ENCODE data around the gene PIH1D1. TPM values are rescaled to one million over a fixed set of nuclear protein-coding genes. Genes with fewer than 3 reads are reported as not detected.

PIH1D1 gene
- 10 to 100 TPM; 56.6 to 96.3 TPM for total RNA-seq
- polyA plus RNA-seq (ENCODE audit: insufficient read length in 2 of 2), result 10 to 100 TPM; 71.5 to 81.6 TPM
- long read RNA-seq, donor 1, transcript PIH1D1-201 (9 exons, 1,192 nt), result major isoform, 21 of 27 reads
- long read RNA-seq, donor 1, partial matches to known transcripts, result 0 of 27 reads
- long read RNA-seq, donor 1, other reads (novel, unspliced or antisense), result 0 of 27 reads
- long read RNA-seq, donor 2, transcript PIH1D1-201 (9 exons, 1,192 nt), result major isoform, 7 of 10 reads
- long read RNA-seq, donor 2, partial matches to known transcripts, result 0 of 10 reads
- long read RNA-seq, donor 2, other reads (novel, unspliced or antisense), result 0 of 10 reads
- long read RNA-seq, donor 3, transcript PIH1D1-201 (9 exons, 1,192 nt), result major isoform, 10 of 15 reads
- long read RNA-seq, donor 3, partial matches to known transcripts, result 0 of 15 reads
- long read RNA-seq, donor 3, other reads (novel, unspliced or antisense), result 0 of 15 reads
- long read RNA-seq, donor 4, transcript PIH1D1-201 (9 exons, 1,192 nt), result major isoform, 40 of 21,953 reads
- long read RNA-seq, donor 4, transcript PIH1D1-223 (2 exons, 474 nt), result minor isoform, 14 of 21,953 reads
- long read RNA-seq, donor 4, partial matches to known transcripts, result 21,557 of 21,953 reads
- long read RNA-seq, donor 4, other reads (novel, unspliced or antisense), result 334 of 21,953 reads

DNA sequence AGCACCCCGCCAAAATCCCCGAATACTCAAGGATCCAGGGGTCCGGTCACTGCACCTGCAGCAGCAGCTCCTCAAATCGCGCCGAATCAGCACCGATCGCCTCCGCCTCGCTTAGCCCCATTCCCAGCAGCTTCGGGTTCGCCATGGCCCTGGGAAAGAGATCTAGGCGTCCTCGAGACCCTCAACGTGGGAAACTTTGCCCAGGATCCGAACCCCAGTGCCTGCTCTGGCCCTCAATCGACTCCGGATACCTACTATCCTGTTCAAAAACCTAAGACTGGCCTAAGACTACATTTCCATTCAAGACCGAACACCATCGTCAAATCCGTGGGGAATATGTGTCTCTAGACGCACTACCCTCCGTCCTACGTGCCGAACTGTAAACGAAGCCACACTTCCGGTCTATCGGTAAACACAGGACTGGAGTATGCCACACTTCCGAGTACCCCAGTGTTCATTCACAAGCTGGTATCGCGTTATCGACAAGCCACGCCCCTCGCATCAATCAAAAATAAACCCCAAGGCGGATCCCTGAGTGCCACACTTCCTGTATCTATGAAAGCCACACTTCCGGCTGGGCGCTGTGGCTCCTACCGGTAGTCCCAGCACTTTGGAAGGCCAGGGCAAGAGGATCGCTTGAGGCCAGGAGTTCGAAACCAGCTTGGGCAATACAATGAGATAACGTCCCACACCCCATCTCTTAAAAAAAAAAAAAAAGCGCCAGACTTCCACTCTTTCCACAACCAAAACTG, at the start of gene PIH1D1:
Gene PIH1D1 (minus strand): TSS at position 385 of the 752 bp plus-strand sequence. CDS start 240 bp downstream, at position 145.
- H3K27ac ChIP-seq (ENCODE audit: low read depth, low read length), result peak within 1 kb of the TSS; percentile 100
- under 1% methylated on average over 42 of the region's 42 CpGs for WGBS (ENCODE audit: insufficient coverage)
- peak; percentile 92 to 100 (median 98) for DNase-seq (ENCODE audit: low read depth in 4 of 6, low spot score in 6 of 6)
- H3K4me3 ChIP-seq (ENCODE audit: low read depth, low read length), result peak within 1 kb of the TSS; percentile 89
- peaks cover 36% of the 10 kb centered on the region for H3K4me1 ChIP-seq (ENCODE audit: control insufficient read depth, insufficient read depth, low read length)
- peaks cover 33% of the 10 kb centered on the region for H3K36me3 ChIP-seq (ENCODE audit: control insufficient read depth, insufficient read depth, low read length)
- H3K27me3 ChIP-seq (ENCODE audit: control insufficient read depth, insufficient read depth, low read length), result no peaks in the 10 kb centered on the region
- H3K9me3 ChIP-seq (ENCODE audit: control insufficient read depth, insufficient read depth, low read length), result no peaks in the 10 kb centered on the region

DNA sequence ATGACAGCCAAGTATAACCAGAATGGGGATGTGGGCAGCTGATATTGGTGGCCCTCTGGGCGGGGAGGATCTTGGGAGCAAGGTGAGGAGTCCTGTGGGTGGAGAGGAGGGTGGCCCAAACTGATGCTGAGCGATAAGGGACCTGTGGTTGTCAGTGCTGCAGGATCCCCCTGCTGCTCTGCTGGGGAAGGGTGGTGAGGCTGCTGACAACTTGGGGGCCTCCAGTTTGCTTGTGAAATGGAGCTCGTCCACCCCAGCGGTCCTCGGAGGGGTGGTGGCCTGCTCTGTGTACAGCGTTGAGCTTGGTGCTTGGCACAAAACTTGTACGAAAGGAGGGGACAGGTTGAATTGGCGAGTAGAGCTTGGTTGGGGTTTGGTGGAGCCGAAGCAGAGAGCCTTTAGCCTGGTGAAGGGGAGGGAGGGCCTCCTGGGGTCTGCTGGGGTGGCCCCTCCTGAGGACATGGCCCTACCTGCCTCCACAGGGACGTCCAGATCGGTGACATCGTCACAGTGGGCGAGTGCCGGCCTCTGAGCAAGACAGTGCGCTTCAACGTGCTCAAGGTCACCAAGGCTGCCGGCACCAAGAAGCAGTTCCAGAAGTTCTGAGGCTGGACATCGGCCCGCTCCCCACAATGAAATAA, 47.5 kb upstream of the PIH1D1 start:
- 87% methylated on average over 17 of the region's 19 CpGs for WGBS (ENCODE audit: insufficient coverage)
- H3K4me1 ChIP-seq (ENCODE audit: control insufficient read depth, insufficient read depth, low read length), result peaks cover 48% of the 10 kb centered on the region
- H3K4me3 ChIP-seq (ENCODE audit: low read depth, low read length), result no peak overlapping the region

DNA sequence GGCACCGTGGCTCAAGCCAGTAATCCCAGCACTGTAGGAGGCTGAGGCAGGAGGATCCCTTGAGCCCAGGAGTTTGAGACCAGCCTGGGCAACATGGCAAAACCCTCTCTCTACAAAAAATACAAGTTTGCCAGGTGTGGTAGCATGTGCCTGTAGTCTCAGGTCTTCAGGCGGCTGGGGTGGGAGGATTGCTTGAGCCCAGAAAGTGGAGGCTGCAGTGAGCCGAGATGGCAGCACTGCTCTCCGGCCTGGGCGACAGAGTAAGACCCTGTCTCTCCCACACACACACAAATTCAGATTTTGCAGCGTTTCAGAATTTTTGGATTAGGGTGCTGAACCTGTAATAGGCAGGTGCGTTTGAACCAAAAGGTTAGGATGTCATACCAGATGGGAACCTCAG, 46.9 kb upstream of the PIH1D1 start:
- Histone ChIP-seq H3K27me3 (ENCODE audit: control insufficient read depth, insufficient read depth, low read length) (no peaks in the 10 kb centered on the region), H3K4me1 (ENCODE audit: control insufficient read depth, insufficient read depth, low read length) (peaks cover 47% of the 10 kb centered on the region), H3K4me3 (ENCODE audit: low read depth, low read length) (no peak overlapping the region), H3K36me3 (ENCODE audit: control insufficient read depth, insufficient read depth, low read length) (peaks cover 42% of the 10 kb centered on the region), H3K9me3 (ENCODE audit: control insufficient read depth, insufficient read depth, low read length) (no peaks in the 10 kb centered on the region), H3K27ac (ENCODE audit: low read depth, low read length) (no peak overlapping the region)
- 100% methylated on average over 1 of the region's 7 CpGs for WGBS (ENCODE audit: insufficient coverage)
- DNase-seq (ENCODE audit: low read depth in 4 of 6, low spot score in 6 of 6), result no peak

More for the DNA sequence above, 47.5 kb upstream of the PIH1D1 start:
- no peak overlapping the region for H3K27ac ChIP-seq (ENCODE audit: low read depth, low read length)
- peaks cover 41% of the 10 kb centered on the region for H3K36me3 ChIP-seq (ENCODE audit: control insufficient read depth, insufficient read depth, low read length)
- no peaks in the 10 kb centered on the region for H3K9me3 ChIP-seq (ENCODE audit: control insufficient read depth, insufficient read depth, low read length)
- no peaks in the 10 kb centered on the region for H3K27me3 ChIP-seq (ENCODE audit: control insufficient read depth, insufficient read depth, low read length)
- no peak for DNase-seq (ENCODE audit: low read depth in 4 of 6, low spot score in 6 of 6)

DNA sequence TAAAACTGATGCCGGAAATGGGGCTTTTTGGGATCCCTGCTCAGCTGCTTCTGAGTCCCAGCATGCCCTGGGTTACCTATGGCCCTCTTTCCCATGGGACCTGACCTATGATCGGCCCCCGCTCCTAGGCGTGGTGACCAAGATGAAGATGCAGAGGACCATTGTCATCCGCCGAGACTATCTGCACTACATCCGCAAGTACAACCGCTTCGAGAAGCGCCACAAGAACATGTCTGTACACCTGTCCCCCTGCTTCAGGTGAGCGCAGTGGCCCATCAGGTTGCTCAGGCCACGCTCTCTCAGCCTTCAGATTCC, 46.1 kb upstream of the PIH1D1 start:
- Histone ChIP-seq H3K27me3 (ENCODE audit: control insufficient read depth, insufficient read depth, low read length) (no peaks in the 10 kb centered on the region), H3K27ac (ENCODE audit: low read depth, low read length) (no peak overlapping the region), H3K4me1 (ENCODE audit: control insufficient read depth, insufficient read depth, low read length) (peaks cover 42% of the 10 kb centered on the region), H3K36me3 (ENCODE audit: control insufficient read depth, insufficient read depth, low read length) (peaks cover 43% of the 10 kb centered on the region), H3K4me3 (ENCODE audit: low read depth, low read length) (peak overlapping the region; percentile 100), H3K9me3 (ENCODE audit: control insufficient read depth, insufficient read depth, low read length) (no peaks in the 10 kb centered on the region)
- DNase-seq (ENCODE audit: low read depth in 4 of 6, low spot score in 6 of 6), result no peak
- 95% methylated on average over 12 of the region's 12 CpGs for WGBS (ENCODE audit: insufficient coverage)

DNA sequence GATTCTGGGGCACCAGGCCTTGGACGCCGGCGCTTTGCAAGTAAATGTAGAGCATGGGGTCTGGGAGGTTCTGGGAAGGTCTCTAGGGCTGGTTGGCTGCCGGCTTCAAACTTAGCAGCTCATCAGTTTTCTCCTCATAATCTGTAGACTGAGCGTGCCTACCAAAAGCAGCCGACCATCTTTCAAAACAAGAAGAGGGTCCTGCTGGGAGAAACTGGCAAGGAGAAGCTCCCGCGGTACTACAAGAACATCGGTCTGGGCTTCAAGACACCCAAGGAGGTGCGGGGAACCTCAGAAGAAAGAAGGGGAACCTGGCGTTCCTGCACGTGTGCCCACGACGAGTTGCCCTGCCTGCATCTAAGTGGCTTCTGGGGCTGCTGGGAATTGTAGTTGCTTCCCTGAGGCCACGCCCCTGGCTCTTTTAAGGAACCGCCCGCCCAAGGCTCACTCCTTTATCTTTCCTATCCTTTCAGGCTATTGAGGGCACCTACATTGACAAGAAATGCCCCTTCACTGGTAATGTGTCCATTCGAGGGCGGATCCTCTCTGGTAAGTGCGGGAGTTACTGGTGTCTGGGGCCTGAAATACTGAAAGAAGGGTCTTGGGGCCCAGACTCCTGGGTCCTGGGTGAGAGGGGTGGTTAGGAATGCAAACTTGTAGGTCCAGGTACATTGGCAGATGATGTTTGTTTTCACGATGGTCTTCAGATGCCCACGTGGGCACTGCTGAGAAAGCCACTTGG, 45.6 kb upstream of the PIH1D1 start:
- peaks cover 42% of the 10 kb centered on the region for H3K4me1 ChIP-seq (ENCODE audit: control insufficient read depth, insufficient read depth, low read length)
- 45% methylated on average over 15 of the region's 22 CpGs for WGBS (ENCODE audit: insufficient coverage)

DNA sequence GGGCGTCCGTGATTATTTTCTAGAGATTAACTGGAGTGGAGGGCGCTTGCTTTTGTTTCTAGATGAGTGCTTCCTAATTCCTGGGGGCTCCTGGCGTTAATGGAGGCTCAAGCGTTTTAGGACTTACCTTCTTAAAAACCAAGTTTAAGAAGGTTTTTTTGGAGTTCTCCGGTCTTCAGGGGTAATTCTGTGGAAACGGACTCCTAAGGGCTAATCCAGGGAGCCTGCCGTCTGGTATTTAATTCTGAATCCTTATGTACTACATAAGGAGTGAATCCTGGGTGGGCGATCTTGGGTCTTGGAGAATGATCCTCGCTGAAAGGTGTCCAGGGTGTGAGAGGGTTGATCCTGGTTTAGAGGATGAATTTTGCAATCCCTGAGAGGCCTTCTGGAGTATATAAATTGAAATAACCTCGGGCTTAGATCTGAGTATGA, 45.0 kb upstream of the PIH1D1 start:
- H3K27me3 ChIP-seq (ENCODE audit: control insufficient read depth, insufficient read depth, low read length), result no peaks in the 10 kb centered on the region
- DNase-seq (ENCODE audit: low read depth in 4 of 6, low spot score in 6 of 6), result no peak
- WGBS (ENCODE audit: insufficient coverage), result 0% methylated on average over 8 of the region's 11 CpGs
- peaks cover 42% of the 10 kb centered on the region for H3K4me1 ChIP-seq (ENCODE audit: control insufficient read depth, insufficient read depth, low read length)
- peak overlapping the region; percentile 100 for H3K4me3 ChIP-seq (ENCODE audit: low read depth, low read length)
- H3K9me3 ChIP-seq (ENCODE audit: control insufficient read depth, insufficient read depth, low read length), result no peaks in the 10 kb centered on the region
- H3K36me3 ChIP-seq (ENCODE audit: control insufficient read depth, insufficient read depth, low read length), result peaks cover 54% of the 10 kb centered on the region
- H3K27ac ChIP-seq (ENCODE audit: low read depth, low read length), result peak overlapping the region; percentile 97

More for the DNA sequence above, 45.6 kb upstream of the PIH1D1 start:
- Histone ChIP-seq H3K27ac (ENCODE audit: low read depth, low read length) (peak overlapping the region; percentile 97), H3K27me3 (ENCODE audit: control insufficient read depth, insufficient read depth, low read length) (no peaks in the 10 kb centered on the region), H3K9me3 (ENCODE audit: control insufficient read depth, insufficient read depth, low read length) (no peaks in the 10 kb centered on the region), H3K4me3 (ENCODE audit: low read depth, low read length) (peak overlapping the region; percentile 100), H3K36me3 (ENCODE audit: control insufficient read depth, insufficient read depth, low read length) (peaks cover 47% of the 10 kb centered on the region)
- peak in 1 of 6 donors; percentile 48 for DNase-seq (ENCODE audit: low read depth in 4 of 6, low spot score in 6 of 6)

DNA sequence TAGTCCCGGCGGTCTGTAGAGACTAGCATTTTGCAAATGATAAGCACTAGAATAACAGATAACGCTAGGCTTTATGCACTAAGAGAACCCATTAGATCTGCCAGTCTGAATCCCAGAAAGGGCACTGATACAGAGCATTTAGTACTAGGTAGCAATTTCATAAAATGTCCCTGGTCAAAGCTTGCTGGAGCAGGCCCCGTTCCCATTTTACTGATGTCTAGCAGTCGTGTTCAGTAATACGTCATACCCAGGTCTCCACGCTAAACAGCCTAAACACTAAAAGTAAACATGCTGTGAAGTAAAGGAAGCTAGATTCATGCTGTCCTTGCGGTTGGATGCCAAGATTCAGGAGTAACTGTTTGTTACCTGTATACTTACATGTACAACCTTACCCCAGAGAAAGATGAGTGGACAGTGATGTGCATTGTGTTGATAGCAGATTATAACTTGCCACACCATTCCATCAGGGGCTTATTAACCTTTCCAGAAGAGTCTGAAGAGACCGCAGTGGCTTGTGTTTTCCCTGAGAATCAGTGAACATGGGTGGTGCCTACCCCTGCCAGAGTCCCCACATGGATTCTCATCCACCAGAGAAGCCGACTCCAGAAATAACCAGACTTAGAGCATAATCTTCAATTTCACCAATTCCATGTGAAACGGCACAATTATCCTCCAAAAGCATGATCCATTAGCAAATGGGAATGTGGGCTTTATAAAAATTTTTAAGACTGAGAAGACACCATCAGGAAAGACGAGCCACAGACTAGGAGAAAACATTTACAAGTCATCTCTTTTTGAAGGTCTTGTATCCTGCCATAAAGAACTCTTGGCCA, 41.2 kb upstream of the PIH1D1 start:
- Histone ChIP-seq H3K4me1 (ENCODE audit: control insufficient read depth, insufficient read depth, low read length) (peaks cover 37% of the 10 kb centered on the region), H3K27ac (ENCODE audit: low read depth, low read length) (no peak overlapping the region), H3K27me3 (ENCODE audit: control insufficient read depth, insufficient read depth, low read length) (no peaks in the 10 kb centered on the region), H3K9me3 (ENCODE audit: control insufficient read depth, insufficient read depth, low read length) (no peaks in the 10 kb centered on the region), H3K4me3 (ENCODE audit: low read depth, low read length) (no peak overlapping the region), H3K36me3 (ENCODE audit: control insufficient read depth, insufficient read depth, low read length) (peaks cover 45% of the 10 kb centered on the region)
- WGBS (ENCODE audit: insufficient coverage), result 100% methylated on average over 3 of the region's 12 CpGs
- no peak for DNase-seq (ENCODE audit: low read depth in 4 of 6, low spot score in 6 of 6)

DNA sequence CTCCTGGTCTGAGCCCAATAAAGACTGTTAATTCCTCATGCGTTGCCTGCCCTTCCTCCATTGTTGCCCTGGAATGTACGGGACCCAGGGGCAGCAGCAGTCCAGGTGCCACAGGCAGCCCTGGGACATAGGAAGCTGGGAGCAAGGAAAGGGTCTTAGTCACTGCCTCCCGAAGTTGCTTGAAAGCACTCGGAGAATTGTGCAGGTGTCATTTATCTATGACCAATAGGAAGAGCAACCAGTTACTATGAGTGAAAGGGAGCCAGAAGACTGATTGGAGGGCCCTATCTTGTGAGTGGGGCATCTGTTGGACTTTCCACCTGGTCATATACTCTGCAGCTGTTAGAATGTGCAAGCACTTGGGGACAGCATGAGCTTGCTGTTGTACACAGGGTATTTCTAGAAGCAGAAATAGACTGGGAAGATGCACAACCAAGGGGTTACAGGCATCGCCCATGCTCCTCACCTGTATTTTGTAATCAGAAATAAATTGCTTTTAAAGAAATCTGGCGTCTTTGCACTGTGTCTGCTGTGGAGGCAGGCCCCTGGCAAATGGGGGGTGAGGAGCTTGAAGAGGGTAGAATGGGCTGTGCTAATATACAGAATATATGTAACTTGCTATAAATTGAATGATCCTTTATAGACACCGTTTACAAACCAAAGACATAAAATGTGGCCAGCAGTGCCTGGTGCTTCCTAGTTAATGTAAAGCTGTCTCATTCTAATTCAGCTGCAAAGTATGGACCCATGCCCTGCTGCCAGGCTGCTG, 40.4 kb upstream of the PIH1D1 start:
- peaks cover 32% of the 10 kb centered on the region for H3K4me1 ChIP-seq (ENCODE audit: control insufficient read depth, insufficient read depth, low read length)
- no peak overlapping the region for H3K27ac ChIP-seq (ENCODE audit: low read depth, low read length)
- no peaks in the 10 kb centered on the region for H3K27me3 ChIP-seq (ENCODE audit: control insufficient read depth, insufficient read depth, low read length)
- DNase-seq (ENCODE audit: low read depth in 4 of 6, low spot score in 6 of 6), result no peak
- 90% methylated on average over 5 of the region's 7 CpGs for WGBS (ENCODE audit: insufficient coverage)
- H3K36me3 ChIP-seq (ENCODE audit: control insufficient read depth, insufficient read depth, low read length), result peaks cover 37% of the 10 kb centered on the region
- H3K4me3 ChIP-seq (ENCODE audit: low read depth, low read length), result no peak overlapping the region
- no peaks in the 10 kb centered on the region for H3K9me3 ChIP-seq (ENCODE audit: control insufficient read depth, insufficient read depth, low read length)
